ENCODE measurements around the gene SIRPA. TPM values are rescaled to one million over a fixed set of nuclear protein-coding genes. Genes with fewer than 3 reads are reported as not detected.

SIRPA gene
- total RNA-seq, 2 donors from 2014 or later = 5.1 to 6.3 TPM

DNA sequence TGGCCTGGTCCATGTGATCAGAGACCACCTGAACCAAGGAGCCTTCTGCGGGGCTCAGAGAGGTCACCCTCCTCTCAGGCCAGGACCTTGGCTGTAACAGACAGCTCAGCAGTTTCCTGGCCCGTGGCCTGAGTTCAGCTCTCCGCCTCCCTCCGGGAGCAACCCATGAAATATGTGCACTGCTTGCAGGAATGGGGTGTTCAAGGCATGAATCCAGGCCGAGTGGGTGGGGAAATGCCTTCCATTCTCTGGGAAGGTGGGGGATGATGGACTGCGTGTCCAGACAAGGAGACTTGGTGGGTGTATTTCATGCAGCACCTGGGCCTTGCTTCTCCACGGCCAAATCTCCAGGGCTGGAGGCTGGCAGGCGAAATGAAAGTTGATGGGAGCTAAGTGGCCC lies 46.0 kb downstream of the SIRPA start:
- no peak for DNase-seq
- no peak for TF ChIP-seq CTCF (conservative IDR thresholded peaks at IDR 0.05)
- H3K36me3 ChIP-seq (ENCODE audit: control insufficient read depth, insufficient read depth, low read length) = no peaks in the 10 kb centered on the region
- no peak overlapping the region for H3K27ac ChIP-seq (ENCODE audit: low read depth, low read length)
- H3K4me1 ChIP-seq (ENCODE audit: control insufficient read depth, insufficient read depth, low read length) = no peaks in the 10 kb centered on the region
- WGBS, 2 experiments (ENCODE audit: insufficient coverage in 1 of 2, insufficient read length in 1 of 2) = 83 to 90% methylated on average over 5 to 8 of the region's 8 CpGs
- peaks cover 15% of the 10 kb centered on the region for H3K27me3 ChIP-seq (ENCODE audit: control insufficient read depth, insufficient read depth, low read length, poor library complexity, severe bottlenecking)
- Mint-ChIP-seq H3K27me3 (ENCODE audit: insufficient read depth) (peaks cover 30% of the 10 kb centered on the region), H3K36me3 (ENCODE audit: low read depth) (peaks cover 4% of the 10 kb centered on the region), H3K4me3 (no peak overlapping the region), H3K9me3 (no peaks in the 10 kb centered on the region), H3K4me1 (no peaks in the 10 kb centered on the region), H3K27ac (no peak overlapping the region)
- no peak overlapping the region for H3K4me3 ChIP-seq (ENCODE audit: low read length)
- H3K9me3 ChIP-seq (ENCODE audit: control insufficient read depth, low read length) = no peaks in the 10 kb centered on the region
- no peak overlapping the region for H3K9ac ChIP-seq (ENCODE audit: extremely low read depth, low read length, poor library complexity, severe bottlenecking)

DNA sequence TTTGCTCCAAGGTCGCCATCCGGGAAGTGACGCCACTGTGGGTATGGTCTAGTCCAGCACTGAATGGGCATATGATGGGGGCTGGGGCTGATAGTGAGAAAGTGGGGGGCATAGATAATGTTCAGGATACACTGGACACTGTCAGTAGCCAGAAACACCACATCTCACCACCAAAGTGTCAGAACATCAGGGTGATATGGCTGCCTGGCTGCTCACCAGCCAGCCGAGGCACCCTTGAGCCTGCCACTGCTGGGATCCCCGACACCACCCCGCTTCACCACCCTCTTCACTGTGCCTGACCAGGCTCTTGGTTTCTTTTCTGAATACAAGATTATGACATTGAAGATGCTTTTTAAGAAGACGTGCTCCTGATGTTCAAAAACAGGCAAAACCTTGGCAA lies 46.9 kb downstream of the SIRPA start:
- H3K27me3 Mint-ChIP-seq (ENCODE audit: insufficient read depth) = peaks cover 37% of the 10 kb centered on the region
- H3K9ac ChIP-seq (ENCODE audit: extremely low read depth, low read length, poor library complexity, severe bottlenecking) = no peak overlapping the region
- no peaks in the 10 kb centered on the region for H3K9me3 Mint-ChIP-seq
- H3K4me3 ChIP-seq (ENCODE audit: low read length) = no peak overlapping the region
- H3K27ac ChIP-seq (ENCODE audit: low read depth, low read length) = no peak overlapping the region
- no peaks in the 10 kb centered on the region for H3K36me3 ChIP-seq (ENCODE audit: control insufficient read depth, insufficient read depth, low read length)
- H3K27me3 ChIP-seq (ENCODE audit: control insufficient read depth, insufficient read depth, low read length, poor library complexity, severe bottlenecking) = peaks cover 21% of the 10 kb centered on the region
- DNase-seq = no peak
- 85 to 88% methylated on average over 4 to 7 of the region's 7 CpGs for WGBS, 2 experiments (ENCODE audit: insufficient coverage in 1 of 2, insufficient read length in 1 of 2)
- peaks cover 4% of the 10 kb centered on the region for H3K36me3 Mint-ChIP-seq (ENCODE audit: low read depth)
- H3K27ac Mint-ChIP-seq = no peak overlapping the region
- TF ChIP-seq CTCF (conservative IDR thresholded peaks at IDR 0.05) = no peak
- H3K9me3 ChIP-seq (ENCODE audit: control insufficient read depth, low read length) = no peaks in the 10 kb centered on the region
- H3K4me1 ChIP-seq (ENCODE audit: control insufficient read depth, insufficient read depth, low read length) = no peaks in the 10 kb centered on the region
- no peak overlapping the region for H3K4me3 Mint-ChIP-seq
- H3K4me1 Mint-ChIP-seq = no peaks in the 10 kb centered on the region

DNA sequence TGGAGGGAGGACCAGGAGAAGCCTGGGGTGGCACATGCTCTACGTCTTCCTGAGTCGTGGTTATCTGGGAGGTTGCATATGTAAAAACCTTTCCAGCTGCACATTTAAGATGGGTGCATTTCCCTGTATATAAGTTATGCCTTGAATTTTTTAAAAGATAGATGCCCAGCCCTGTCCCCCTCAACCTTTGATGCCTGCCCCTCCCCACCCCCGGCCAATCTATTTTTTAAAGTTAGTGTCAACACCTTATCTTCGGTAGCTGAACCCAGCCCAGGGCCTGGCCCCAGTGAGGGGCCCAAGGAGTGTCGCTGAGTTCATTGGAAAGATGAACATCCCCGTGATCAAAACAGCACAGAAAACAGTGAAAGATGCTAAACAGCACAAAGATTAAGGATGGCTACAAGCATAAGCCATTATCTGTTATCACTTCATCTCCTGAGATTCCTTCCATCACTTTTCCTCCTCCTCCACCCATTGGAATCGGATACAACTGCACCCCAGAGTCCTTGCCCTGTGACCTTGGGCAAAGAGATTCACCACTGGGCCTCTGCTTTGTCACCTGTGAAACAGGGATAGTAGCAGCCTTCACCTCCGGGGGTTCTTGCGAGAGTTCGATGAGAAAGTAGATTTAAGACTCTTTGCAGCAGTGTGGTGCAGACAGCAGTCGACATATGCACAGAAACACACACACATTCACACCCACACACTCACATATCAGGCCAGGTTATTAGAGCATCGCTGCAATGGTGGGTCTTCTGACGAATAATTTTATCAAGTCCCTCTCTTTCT lies 47.5 kb downstream of the SIRPA start:
- no peak overlapping the region for H3K4me3 Mint-ChIP-seq

More for the DNA sequence above, 47.5 kb downstream of the SIRPA start:
- peaks cover 4% of the 10 kb centered on the region for H3K36me3 Mint-ChIP-seq (ENCODE audit: low read depth)
- TF ChIP-seq CTCF (conservative IDR thresholded peaks at IDR 0.05) = no peak
- Histone ChIP-seq H3K36me3 (ENCODE audit: control insufficient read depth, insufficient read depth, low read length) (no peaks in the 10 kb centered on the region), H3K27me3 (ENCODE audit: control insufficient read depth, insufficient read depth, low read length, poor library complexity, severe bottlenecking) (peaks cover 25% of the 10 kb centered on the region), H3K4me1 (ENCODE audit: control insufficient read depth, insufficient read depth, low read length) (peaks cover 2% of the 10 kb centered on the region), H3K4me3 (ENCODE audit: low read length) (no peak overlapping the region), H3K9ac (ENCODE audit: extremely low read depth, low read length, poor library complexity, severe bottlenecking) (no peak overlapping the region), H3K27ac (ENCODE audit: low read depth, low read length) (no peak overlapping the region), H3K9me3 (ENCODE audit: control insufficient read depth, low read length) (no peaks in the 10 kb centered on the region)
- 89 to 93% methylated on average over 7 to 13 of the region's 13 CpGs for WGBS, 2 experiments (ENCODE audit: insufficient coverage in 1 of 2, insufficient read length in 1 of 2)
- DNase-seq = no peak
- H3K9me3 Mint-ChIP-seq = no peaks in the 10 kb centered on the region
- H3K27ac Mint-ChIP-seq = no peak overlapping the region
- H3K4me1 Mint-ChIP-seq = no peaks in the 10 kb centered on the region
- peaks cover 44% of the 10 kb centered on the region for H3K27me3 Mint-ChIP-seq (ENCODE audit: insufficient read depth)

All from endodermal cell (in vitro differentiated cells).